A673 (cell line): ENCODE data around the gene TNFAIP8L3.

ENCODE experiments used
- CTCF ChIP-seq: fragments of 300-800, 200-600 bp; sonication (generic); conservative IDR thresholded peaks from 2 replicates; pipeline ENCODE4 v1.5.1; 2017; ENCODE audit warnings: low read depth, mild to moderate bottlenecking, antibody characterized with exemption, low read length, moderate library complexity, mixed read lengths
- EZH2 ChIP-seq: fragments of 200-600 bp; sonication (generic); IDR thresholded peaks from 2 replicates; pipeline ENCODE4 v1.6.1; 2017; ENCODE audit warnings: borderline replicate concordance, low read depth, mild to moderate bottlenecking, mixed read lengths, antibody characterized with exemption, low read length; ENCODE audit not compliant: poor library complexity, severe bottlenecking

DNA sequence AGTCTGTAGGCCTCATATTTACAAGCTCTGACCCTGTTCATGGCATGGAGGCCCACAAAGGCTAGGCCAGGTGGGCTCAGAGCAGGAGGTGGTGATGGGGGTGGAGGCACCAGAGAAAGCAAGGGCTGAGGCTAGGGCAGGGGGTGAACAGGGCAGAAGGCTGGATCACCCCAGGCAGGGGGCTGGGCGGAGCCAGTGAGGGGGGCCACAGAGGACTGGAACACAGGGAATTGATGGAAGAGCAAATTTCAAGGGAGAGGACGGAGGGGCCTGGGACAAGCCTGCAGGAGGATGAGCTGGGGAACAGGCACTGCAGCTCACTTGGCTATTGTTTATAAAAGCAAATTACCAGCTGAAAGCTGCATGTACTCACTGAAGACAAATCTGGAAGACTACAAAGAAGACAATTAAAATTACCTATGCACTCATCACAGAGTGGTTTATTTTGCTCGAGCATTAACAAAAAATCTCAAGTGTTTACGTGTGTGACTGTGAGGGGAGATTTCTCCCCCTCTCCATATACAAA, 11.0 kb downstream of the TNFAIP8L3 start:
- TF ChIP-seq CTCF = no peak
- no peak for TF ChIP-seq EZH2
